Activated CD8-positive, alpha-beta memory T cell treated with anti-CD3 and anti-CD28 coated beads, Interleukin-2, amount 10 ng/mL, durations not matched to agents 7 days and 5 days (primary cell): ENCODE data around the gene SH2D4B. TPM values are rescaled to one million over a fixed set of nuclear protein-coding genes. Genes with fewer than 3 reads are reported as not detected.
A peak's percentile ranks its signal among the peaks of the same experiment; 100 is the strongest.

Experiments
- ATAC-seq: fragments of 150-1000 bp; cut with Tn5 transposase; one replicate; pipeline ENCODE4 v1.10.0; 2021; ENCODE audit warnings: moderate library complexity
- CTCF ChIA-PET: fragments of 350-600 bp; sonication (Branson Sonifier 250); formaldehyde crosslinking; loops from one replicate; lab custom pipeline; 2021; ENCODE audit warnings: antibody characterized with exemption; lab: Charles Lee
- DNase-seq: peaks from one replicate; pipeline ENCODE4 v3.0.0-alpha.2; 2020
- H3K27ac Mint-ChIP-seq: one replicate; pipeline ENCODE4 v1.8.0; 2021; ENCODE audit warnings: mild to moderate bottlenecking, mixed read lengths
- H3K27me3 Mint-ChIP-seq: one replicate; pipeline ENCODE4 v1.8.0; 2021; ENCODE audit warnings: mixed read lengths
- H3K36me3 Mint-ChIP-seq: one replicate; pipeline ENCODE4 v1.8.0; 2021; ENCODE audit warnings: mild to moderate bottlenecking, mixed read lengths
- H3K4me1 Mint-ChIP-seq: one replicate; pipeline ENCODE4 v1.8.0; 2021; ENCODE audit warnings: mixed read lengths
- H3K4me3 Mint-ChIP-seq: one replicate; pipeline ENCODE4 v1.8.0; 2021; ENCODE audit warnings: mild to moderate bottlenecking, moderate library complexity, mixed read lengths
- H3K9me3 Mint-ChIP-seq: one replicate; pipeline ENCODE4 v1.8.0; 2022; ENCODE audit warnings: low read depth, mixed read lengths
- total RNA-seq, 2 experiments: library from RNA; stranded (reverse); gene quantifications; one replicate each; pipeline ENCODE4 v1.2.3, GENCODE V29; 2021

SH2D4B gene
- total RNA-seq, 2 experiments from 2014 or later = 0.09 TPM; not detected in 1

- H3K4me3 Mint-ChIP-seq = no peak overlapping the region
- peaks cover under 1% of the 10 kb centered on the region for H3K27me3 Mint-ChIP-seq
- H3K27ac Mint-ChIP-seq = no peak overlapping the region
- CTCF ChIA-PET = no interaction called here
- H3K4me1 Mint-ChIP-seq = no peaks in the 10 kb centered on the region
- DNase-seq (no peak), ATAC-seq (no peak)
- H3K9me3 Mint-ChIP-seq = no peaks in the 10 kb centered on the region
- H3K36me3 Mint-ChIP-seq = no peaks in the 10 kb centered on the region
These were observed 147.7 kb downstream of the SH2D4B start for GRCh38 chr10:80685355-80685754.

- CTCF ChIA-PET = interaction anchor here (0.8 to 0.9 kb wide), 2 partner anchors 13 to 23 kb away, joined by 3 to 4 read pairs; no protein-coding TSS in a partner anchor
- peak; percentile 28 for DNase-seq
- Mint-ChIP-seq H3K36me3 (no peaks in the 10 kb centered on the region), H3K27me3 (peaks cover 11% of the 10 kb centered on the region), H3K27ac (no peak overlapping the region), H3K9me3 (no peaks in the 10 kb centered on the region), H3K4me3 (no peak overlapping the region), H3K4me1 (no peaks in the 10 kb centered on the region)
- no peak for ATAC-seq
These were observed 149.2 kb downstream of the SH2D4B start for GRCh38 chr10:80686734-80687475.

- H3K4me3 Mint-ChIP-seq = no peak overlapping the region
- no peaks in the 10 kb centered on the region for H3K4me1 Mint-ChIP-seq
- no peaks in the 10 kb centered on the region for H3K9me3 Mint-ChIP-seq
- ATAC-seq = no peak
- peaks cover 12% of the 10 kb centered on the region for H3K27me3 Mint-ChIP-seq
- H3K27ac Mint-ChIP-seq = no peak overlapping the region
- peak; percentile 8 for DNase-seq
- H3K36me3 Mint-ChIP-seq = no peaks in the 10 kb centered on the region
- CTCF ChIA-PET = interaction anchor here (0.8 to 0.9 kb wide), 2 partner anchors 12 to 23 kb away, joined by 3 to 4 read pairs; no protein-coding TSS in a partner anchor
These were observed 149.7 kb downstream of the SH2D4B start for GRCh38 chr10:80687476-80687789.

GRCh38 chr10:80690434-80690833 lies 152.7 kb downstream of the SH2D4B start:
- Mint-ChIP-seq H3K36me3 (no peaks in the 10 kb centered on the region), H3K4me1 (no peaks in the 10 kb centered on the region), H3K4me3 (no peak overlapping the region), H3K27ac (no peak overlapping the region), H3K9me3 (no peaks in the 10 kb centered on the region), H3K27me3 (peaks cover 12% of the 10 kb centered on the region)
- CTCF ChIA-PET = no interaction called here
- DNase-seq (peak; percentile 1), ATAC-seq (no peak)

- no peaks in the 10 kb centered on the region for H3K4me1 Mint-ChIP-seq
- CTCF ChIA-PET = no interaction called here
- H3K4me3 Mint-ChIP-seq = no peak overlapping the region
- peaks cover 12% of the 10 kb centered on the region for H3K27me3 Mint-ChIP-seq
- no peaks in the 10 kb centered on the region for H3K36me3 Mint-ChIP-seq
- no peaks in the 10 kb centered on the region for H3K9me3 Mint-ChIP-seq
- DNase-seq = peak; percentile 0
- H3K27ac Mint-ChIP-seq = no peak overlapping the region
- no peak for ATAC-seq
These were observed 153.7 kb downstream of the SH2D4B start for GRCh38 chr10:80691441-80691840.

- DNase-seq = peak; percentile 36
- no peak overlapping the region for H3K27ac Mint-ChIP-seq
- H3K36me3 Mint-ChIP-seq = no peaks in the 10 kb centered on the region
- H3K9me3 Mint-ChIP-seq = no peaks in the 10 kb centered on the region
- no peaks in the 10 kb centered on the region for H3K4me1 Mint-ChIP-seq
- H3K27me3 Mint-ChIP-seq = peaks cover 12% of the 10 kb centered on the region
- CTCF ChIA-PET = no interaction called here
- H3K4me3 Mint-ChIP-seq = no peak overlapping the region
- ATAC-seq = no peak
These were observed 155.9 kb downstream of the SH2D4B start for GRCh38 chr10:80693565-80693964.

GRCh38 chr10:80694930-80695329 lies 157.2 kb downstream of the SH2D4B start:
- H3K27ac Mint-ChIP-seq = no peak overlapping the region
- peaks cover 12% of the 10 kb centered on the region for H3K27me3 Mint-ChIP-seq
- ATAC-seq (no peak), DNase-seq (peak; percentile 25)
- no peaks in the 10 kb centered on the region for H3K4me1 Mint-ChIP-seq
- no peaks in the 10 kb centered on the region for H3K36me3 Mint-ChIP-seq
- H3K4me3 Mint-ChIP-seq = no peak overlapping the region
- CTCF ChIA-PET = no interaction called here
- no peaks in the 10 kb centered on the region for H3K9me3 Mint-ChIP-seq

Other genes starting within 250 kb of the SH2D4B start
- not detected for gene MAT1A, start 248.2 kb upstream of the SH2D4B start, total RNA-seq
- not detected for gene DYDC1, start 181.1 kb upstream of the SH2D4B start, total RNA-seq
- gene DYDC2, start 181.1 kb upstream of the SH2D4B start, total RNA-seq = not detected
- 10 to 100 TPM in 1 of 2 experiments, 1 to 10 TPM in 1; 8.1 to 12.2 TPM for gene PRXL2A, start 129.4 kb upstream of the SH2D4B start, total RNA-seq
- gene TSPAN14, start 83.6 kb upstream of the SH2D4B start, total RNA-seq = 100 to 1,000 TPM; 100 to 104 TPM